DMS 273 treated with DMSO at 0.1 percent for 48 hours (cell line): Measurements from ENCODE around the gene HHAT.
"Not testable (repeated sequence)": the region's sequence is repeated elsewhere in the genome, so short reads cannot be mapped to it uniquely, and the experiment has no call there.

Experiments used
- DNase-seq: peaks from one replicate; lab custom pipeline; 2025; lab: John Stamatoyannopoulos, UW

Gene HHAT

DNA sequence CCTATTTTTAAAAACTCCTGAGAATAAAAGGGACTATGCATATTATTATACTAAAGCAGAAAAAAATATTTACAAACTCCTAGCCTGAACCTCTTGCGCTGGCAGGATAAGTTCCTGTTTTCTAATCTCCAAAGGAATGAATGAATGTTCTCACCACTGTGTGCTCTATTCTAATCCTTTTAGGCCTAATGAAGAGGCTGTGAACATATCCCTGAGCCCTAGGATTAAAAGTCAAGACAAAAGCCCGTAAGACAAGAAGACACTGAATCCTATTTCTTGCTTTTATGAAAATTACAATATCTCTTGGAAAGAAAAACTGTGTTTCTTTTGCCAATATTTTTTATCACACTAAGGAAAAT, 317.5 kb downstream of the HHAT start:
- DNase-seq, result no peak

DNA sequence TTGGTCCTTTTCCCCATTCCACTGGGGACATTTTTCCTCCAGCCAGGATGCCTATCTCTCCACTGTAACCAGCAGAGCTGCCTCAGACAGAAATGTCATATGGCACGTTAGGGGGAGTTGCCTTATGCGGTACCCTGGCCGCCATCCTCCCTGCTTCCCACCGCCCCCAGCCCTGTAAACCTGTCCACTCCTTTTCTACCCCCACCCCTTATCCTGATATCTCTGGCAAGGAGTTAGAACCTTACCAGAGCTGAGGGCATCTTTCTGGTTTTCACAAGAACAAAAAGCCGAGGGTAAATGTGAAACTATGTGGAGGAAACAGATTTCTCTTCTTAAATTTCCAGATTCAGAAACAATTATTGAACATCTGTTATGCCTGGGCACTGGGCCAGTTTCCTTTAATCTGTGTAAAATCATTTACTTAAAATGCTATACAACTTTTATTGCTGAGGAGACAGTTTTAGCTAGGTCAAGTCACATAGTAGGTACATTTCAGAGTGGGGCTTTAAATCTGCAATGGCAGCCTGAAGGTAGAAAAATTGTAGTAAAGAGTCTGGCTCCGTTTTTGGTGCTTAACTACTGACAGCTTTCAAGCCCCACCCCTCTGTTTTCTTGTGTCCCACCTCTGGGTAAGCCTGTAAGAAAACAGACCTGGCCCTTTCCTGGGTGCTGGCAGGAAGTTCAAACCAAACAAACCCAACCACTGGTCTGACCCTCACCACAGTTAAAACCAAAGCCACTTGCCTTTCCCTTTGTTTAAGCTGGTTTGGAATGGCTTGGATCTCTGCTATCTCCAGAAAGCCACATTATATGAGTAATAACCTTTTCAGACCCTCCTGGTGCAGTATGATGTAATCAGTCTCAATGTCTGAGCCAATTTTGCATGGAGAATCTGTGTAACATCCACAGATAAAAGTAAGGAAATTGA, 319.0 kb downstream of the HHAT start:
- peak; percentile 70 for DNase-seq

DNA sequence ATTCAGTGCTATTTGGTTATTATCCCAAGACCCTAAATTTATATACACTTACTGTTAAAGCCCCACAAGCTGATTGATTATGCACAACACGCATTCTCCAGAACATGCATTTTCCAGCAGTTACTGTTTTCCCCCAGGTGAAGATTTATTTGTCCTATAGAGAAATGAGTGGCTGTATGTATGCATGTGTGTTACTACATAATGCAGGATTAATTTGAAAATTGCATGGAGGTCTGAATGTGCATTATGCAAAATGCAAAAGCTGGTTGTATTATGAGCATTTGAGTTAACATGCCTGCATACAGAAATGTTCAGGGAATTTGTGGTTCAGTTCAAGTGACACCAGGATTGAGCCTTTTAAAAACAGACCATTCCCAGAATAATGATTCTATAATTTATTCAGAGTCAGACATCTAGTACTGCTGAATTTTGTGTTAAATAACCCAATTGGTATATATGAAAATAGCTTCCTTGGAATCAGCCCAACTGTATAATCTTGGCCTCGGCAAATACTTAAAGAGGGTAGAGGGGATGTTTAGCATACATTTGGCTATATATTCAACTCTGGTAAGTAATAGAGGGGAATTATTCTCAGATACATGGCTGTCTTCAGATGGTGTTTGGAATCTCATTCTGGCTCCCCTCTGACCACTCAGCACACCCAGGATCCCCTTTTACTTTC, 320.0 kb downstream of the HHAT start:
- DNase-seq, result no peak

DNA sequence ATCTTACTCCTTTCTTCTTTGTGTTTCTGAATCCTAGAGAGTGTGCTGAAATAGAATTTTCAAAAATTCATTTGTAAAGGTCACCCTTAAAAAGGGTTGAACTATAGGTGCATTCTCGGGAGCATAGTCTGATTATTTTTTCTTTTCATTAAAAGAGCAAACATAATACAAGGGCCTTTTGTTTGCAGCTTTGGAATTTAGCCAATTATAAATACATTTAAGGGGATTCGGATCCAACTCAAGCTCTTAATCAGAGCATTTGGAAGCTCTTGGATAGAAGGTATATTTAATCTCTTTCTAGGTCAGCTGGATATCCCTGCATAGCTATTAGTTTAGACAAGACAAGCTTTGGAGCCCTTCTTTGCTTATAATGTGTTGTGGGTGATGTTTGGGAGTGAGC, 321.7 kb downstream of the HHAT start:
- DNase-seq, result no peak

DNA sequence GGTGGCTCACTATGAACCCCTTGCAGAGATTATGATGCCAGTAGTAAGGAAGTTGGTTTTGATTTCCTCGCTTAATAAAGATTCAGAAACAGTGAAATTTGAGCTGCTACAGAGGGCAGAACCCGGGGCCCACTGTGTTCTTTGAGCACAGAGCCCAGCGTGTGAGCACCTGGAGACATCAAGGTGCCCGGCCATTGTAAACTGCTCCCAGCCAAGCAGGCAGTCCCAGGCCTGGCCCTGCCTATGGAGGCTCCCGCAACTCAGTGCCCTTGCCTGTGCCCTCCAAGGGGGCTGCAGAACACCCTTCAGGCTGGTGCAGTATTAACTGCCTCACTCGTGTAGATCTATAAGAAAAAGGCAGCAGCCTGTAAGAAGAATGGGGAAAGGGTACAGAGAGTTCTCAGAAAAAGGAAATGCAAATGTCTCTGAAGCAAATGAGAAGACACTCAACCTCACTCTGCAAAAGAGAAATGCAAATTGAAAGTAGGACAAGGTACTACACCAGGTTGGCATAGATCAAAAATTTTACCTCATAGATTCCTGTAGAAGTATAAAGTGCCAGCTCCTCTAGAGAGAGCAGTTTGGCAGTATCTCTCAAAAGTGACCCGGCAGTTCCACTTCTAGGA, 323.7 kb downstream of the HHAT start:
- no peak for DNase-seq

DNA sequence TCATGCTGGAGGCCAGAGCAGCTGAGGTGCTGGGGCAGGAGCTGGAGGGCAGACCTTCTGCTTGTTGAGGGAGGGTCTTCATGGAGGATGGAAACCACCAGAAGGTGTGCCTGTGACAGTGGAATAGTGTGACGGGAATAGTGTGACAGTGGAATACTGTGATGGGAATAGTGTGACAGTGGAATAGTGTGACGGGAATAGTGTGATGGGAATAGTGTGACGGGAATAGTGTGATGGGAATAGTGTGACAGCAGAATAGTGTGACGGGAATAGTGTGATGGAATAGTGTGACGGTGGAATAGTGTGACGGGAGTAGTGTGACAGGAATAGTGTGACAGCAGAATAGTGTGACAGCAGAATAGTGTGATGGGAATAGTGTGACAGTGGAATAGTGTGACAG, 325.1 kb downstream of the HHAT start:
- no peak for DNase-seq

DNA sequence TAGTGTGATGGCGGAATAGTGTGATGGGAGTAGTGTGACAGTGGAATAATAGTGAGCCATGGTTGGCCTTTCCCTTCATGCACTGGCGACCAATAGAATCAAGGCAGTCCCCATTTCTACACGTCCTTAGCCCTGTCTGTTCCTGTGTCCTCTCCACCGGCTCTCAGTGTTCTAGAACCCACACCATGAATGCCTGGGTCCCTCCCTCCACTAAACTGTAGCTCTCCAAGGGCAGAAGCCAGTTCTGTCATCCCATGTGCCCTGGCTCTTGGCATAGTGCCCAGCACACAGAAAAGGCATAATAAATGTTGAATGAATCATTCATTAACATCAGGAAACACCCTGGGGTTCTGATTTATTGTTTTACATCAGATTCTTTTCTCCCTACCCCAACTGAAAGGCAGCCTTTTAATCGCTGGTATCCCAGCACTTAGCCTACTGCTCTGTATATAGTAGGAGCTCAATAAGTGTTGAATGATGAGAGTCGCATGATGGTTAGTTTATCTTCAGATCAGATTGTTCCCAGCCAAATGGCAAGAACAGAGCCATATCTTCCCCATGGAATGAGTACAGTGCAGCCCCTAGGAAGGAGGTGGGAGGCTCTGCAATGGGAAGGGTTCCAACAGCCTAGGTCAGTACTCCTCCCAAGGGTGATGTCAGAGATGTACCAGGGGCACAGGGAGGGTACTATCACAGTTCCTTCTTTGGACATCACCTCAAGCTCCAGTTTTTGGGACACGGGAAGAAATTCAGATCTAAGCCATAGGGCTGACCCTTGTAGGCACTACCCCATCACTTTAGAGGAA, 325.7 kb downstream of the HHAT start:
- no peak for DNase-seq

DNA sequence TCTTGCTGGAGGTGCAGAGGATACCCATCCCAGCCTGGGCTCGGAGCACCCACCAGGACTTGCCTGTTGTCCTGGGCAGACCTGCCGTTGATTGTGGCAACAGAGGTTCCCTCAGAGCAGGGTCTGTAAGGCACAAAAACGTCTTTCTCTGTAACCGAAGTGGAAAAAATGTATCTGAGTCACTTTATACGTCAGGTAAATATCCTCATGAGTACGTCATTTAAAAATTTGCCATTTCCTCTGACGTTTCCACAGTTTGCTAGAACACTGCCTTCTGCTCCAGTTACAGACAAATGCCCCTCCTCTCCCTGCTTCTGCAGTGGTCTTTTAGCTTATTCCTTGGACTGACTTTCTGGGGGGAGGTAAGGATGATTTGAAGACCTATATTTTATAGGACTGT, 326.8 kb downstream of the HHAT start:
- DNase-seq, result no peak

DNA sequence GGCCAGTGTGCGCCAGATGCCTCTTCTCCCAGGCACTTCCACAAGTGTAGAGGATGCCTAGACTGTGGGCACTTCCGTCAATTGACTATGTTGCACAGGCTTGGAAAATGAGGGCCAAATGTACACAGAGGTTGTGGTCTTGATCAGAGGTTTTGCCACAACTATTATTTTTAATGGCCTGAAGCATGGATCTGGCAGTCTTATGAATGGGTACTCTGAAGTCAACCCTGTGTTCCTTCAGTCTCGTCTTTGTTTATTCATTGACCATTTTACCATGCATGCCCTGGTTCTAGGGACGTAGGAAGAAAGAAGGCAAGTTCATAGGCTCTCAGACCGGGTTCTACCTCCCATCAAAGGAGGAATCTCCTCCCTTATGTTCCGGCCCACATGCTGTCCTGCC, 329.1 kb downstream of the HHAT start:
- no peak for DNase-seq

DNA sequence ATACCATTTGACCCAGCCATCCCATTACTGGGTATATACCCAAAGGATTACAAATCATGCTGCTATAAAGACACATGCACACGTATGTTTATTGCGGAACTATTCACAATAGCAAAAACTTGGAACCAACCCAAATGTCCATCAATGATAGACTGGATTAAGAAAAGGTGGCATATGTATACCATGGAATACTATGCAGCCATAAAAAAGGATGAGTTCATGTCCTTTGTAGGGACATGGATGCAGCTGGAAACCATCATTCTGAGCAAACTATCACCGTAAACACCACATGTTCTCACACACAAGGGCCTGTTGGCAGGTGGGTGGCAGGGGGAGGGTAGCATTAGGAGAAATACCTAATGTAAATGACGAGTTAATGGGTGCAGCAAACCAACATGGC, 332.8 kb downstream of the HHAT start:
- DNase-seq, result not testable (repeated sequence)

DNA sequence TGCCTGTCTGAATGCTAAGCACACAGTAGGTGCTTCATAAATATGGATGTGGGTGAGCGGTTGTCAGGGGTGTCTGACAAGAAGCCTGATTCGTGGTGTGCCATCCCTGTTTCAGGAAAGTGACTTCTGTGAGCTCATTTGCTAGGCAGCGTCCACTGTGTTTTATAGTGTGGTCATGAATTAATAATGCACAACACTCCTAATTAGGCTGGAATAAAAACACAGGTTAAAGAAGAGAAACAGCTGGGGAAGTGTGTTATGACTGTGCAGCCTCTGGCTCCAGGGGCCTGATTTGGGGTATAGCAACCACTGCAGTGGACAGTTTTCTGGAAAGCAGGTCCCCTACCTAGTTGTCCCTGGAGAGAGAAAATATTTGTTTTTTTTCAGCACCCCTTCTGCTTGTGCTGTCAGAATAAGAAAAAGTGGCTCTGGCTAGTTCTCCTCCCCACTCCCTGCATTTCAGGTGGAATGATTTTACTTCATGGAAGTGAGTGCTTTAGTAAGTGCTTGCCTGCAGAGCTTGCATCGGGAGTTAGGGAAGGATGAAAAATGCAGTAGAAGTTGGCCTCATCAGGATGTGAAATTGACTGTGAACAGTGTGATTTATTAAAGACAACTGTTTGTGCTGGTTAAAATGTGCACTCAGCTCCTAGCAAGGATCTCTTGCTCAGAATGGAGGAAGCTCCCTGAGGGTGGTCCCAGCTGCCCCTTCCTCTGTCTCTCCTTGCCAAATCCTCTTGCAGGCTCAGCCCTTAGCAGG, 333.8 kb downstream of the HHAT start:
- no peak for DNase-seq

DNA sequence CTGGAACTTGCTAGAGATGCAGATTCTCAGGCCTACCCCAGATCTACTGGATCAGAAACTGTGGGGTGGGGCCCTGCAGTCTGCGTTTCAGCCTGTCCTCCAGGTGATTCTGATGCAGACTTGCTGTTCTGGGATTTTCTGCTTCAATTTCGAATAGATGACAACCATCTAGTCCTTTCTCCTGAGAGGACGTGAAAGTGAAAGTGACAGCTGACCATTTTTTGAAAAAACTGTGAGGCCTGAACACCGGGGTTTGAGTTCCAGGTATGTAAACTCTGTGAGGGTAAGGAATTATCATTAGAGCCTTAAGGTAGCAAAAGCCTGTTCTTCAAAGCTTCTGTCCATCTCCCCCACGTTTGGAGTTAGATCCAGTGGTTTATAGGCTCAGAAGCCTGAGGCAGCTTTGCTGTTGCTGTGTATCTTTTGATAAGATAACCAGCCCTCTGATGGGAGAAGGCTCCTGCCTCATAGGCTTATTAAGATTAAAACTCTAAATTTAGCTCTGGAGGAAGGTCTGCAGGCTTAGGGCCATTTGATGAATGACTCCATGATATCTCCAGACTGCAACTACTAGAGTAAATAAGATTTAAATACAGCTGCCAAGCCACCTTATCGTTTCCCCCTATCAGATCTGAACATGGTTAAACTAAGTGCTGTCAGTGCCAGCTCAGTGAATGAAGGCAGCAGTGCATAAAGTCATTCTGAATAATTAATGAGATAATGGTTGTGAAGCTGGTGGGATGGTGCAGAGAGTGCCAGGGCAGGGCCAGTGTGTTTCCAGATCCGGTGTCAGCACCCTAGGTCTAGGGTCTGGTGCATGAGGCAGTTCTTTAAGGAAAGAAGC, 335.2 kb downstream of the HHAT start:
- peak; percentile 55 for DNase-seq

DNA sequence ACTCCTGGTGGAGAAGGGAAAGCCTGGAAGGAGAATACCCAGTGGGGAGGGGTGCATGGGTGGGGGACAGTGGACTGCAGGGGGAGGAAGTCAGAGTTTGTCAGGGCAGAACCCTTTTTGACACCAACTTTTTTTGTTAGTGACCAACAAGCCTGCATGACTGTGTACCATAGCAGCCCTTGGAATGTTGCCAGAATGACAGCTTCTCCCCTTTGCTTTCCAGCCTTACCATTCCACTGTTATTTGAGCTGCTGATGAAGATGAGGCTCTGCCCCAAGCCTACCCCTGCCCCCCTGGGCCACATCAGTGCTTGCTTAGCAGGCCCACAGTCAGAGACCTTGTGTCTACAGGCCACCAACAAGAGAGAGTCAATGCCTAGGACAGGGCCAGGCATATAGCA, 341.2 kb downstream of the HHAT start:
- DNase-seq, result no peak

DNA sequence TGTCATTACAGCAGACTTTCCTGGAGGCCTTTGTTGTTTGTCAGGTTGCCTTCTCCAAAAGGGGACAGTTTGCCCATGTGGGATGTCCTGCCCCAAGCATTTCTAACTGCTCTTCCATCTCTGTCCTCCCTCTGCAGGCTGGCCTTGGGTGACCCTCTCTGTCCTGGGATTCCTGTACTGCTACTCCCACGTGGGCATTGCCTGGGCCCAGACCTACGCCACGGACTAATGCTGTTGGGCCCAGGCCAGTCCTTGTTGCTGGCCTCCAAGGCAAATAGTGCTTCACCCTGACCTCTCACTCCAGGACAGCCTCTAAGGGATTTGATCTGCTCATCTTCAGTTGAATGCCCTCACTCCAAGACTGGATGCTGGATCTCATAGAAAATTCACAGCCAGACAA, 345.4 kb downstream of the HHAT start:
- no peak for DNase-seq

DNA sequence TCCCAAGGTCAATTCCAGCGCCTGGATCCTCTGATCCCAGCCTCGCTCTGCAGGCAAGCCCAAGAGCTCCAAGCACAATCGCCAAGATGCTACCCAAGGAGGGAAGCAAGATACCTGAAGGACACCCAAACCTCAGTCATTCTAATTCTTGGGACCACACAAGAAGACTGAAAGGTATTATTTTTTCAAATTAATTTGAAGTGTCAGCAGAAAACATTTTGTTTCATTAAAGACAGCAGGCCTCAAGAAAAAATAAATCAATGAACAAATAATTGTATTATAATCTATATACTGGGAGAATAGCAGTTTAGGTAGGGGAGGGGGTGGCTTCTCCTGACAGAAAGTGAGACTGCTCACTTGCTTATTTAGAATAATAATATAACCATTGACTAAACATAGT, 347.8 kb downstream of the HHAT start:
- no peak for DNase-seq

DNA sequence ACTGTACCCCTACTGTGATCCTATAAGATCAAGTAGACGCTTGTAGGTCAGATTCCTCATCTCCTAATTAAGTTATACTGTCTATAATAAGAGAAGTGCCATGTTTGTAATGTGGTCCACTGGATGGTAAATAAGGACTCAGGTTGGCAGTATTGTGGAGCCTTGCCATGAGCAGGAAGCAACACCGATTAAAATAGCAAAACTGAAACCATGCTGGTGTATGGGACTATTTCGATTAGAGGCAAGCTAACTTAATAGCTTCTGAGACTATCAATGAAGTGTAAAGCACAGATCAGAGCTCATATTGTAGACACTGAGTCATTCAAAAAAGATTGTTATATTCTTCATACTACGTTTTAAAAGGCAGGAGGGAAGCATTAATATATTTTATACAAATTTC, 348.8 kb downstream of the HHAT start:
- no peak for DNase-seq

DNA sequence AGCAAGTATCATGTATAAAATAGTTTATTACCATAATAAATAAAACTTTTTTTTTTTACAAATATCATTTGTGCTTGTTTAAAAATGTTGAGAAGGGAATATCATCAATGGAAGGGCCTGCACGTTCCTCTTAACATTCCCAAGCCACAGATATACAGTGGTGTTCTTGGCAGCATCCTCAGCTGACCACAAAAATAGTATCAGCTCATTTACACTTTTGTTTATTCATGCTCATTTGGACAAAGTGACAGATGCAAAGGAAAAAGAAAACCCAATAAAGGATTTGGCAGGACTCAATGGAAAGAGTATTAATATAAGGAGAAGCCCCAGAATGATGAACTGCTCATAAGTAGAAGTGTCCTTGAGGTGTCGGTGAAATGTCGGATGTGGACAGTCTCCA, 349.6 kb downstream of the HHAT start:
- DNase-seq, result no peak

DNA sequence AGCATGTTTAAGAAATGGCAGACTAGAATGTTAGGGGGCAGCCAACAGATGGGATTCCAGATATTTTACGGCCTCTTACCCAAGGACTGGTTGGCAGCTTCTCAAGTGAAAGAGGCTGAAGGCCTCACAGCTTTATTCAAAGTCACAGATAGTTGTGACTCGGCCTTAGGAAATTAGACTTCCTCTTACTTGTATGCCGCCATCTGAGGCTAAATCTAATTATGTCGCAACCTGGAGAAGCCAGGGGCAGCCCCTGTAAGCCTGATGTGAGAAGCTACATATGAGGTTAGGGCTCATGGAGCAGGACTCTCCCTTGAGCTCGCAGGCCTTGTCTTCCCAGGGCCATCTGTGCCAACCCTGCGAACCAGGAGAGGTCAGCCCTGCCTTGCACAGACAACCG, 352.5 kb downstream of the HHAT start:
- no peak for DNase-seq

DNA sequence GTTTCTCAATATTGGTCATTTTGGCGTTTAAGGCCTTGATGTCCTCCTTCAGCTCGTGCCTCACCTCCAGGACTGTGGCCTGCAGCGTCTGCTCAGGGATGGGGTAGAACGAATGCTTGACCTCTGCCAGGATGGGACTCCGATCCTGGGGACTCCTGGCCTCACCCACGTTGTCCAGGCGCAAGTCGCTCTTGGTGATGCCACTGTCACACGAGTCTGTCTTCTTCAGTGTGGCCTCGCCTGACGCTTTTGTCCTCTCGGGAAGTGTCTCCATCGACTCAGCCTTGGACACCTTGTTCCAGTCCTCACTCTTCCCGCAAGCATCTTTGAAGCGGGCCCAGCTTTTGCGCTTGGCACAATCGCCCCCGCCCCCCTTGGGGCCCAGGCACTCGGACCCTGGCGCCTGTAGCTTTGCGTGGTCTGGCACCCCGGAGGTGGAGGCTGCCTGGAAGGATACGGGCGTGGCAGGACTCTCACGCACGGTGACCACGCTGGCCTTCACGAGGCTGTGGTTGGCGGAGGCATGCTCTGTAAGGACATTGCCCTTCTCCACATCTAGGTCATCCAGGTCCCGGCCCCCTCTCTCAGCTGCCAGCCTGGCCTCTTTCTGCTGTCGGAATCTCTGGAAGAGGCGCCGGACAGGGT, 354.8 kb downstream of the HHAT start:
- DNase-seq, result no peak
